ENCODE measurements around the gene TSFM. TPM values are rescaled to one million over a fixed set of nuclear protein-coding genes. Genes with fewer than 3 reads are reported as not detected.

Gene TSFM
- total RNA-seq, 1 experiment from 2014 or later, result 48.7 TPM

- TF ChIP-seq, protein P1, sequence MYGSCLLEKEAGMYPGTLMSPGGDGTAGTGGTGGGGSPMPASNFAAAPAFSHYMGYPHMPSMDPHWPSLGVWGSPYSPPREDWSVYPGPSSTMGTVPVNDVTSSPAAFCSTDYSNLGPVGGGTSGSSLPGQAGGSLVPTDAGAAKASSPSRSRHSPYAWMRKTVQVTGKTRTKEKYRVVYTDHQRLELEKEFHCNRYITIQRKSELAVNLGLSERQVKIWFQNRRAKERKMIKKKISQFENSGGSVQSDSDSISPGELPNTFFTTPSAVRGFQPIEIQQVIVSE (CRISPR knock-in tag; IDR thresholded peaks at IDR 0.05; ENCODE audit: borderline replicate concordance), result no peak
- TF ChIP-seq, protein P2, sequence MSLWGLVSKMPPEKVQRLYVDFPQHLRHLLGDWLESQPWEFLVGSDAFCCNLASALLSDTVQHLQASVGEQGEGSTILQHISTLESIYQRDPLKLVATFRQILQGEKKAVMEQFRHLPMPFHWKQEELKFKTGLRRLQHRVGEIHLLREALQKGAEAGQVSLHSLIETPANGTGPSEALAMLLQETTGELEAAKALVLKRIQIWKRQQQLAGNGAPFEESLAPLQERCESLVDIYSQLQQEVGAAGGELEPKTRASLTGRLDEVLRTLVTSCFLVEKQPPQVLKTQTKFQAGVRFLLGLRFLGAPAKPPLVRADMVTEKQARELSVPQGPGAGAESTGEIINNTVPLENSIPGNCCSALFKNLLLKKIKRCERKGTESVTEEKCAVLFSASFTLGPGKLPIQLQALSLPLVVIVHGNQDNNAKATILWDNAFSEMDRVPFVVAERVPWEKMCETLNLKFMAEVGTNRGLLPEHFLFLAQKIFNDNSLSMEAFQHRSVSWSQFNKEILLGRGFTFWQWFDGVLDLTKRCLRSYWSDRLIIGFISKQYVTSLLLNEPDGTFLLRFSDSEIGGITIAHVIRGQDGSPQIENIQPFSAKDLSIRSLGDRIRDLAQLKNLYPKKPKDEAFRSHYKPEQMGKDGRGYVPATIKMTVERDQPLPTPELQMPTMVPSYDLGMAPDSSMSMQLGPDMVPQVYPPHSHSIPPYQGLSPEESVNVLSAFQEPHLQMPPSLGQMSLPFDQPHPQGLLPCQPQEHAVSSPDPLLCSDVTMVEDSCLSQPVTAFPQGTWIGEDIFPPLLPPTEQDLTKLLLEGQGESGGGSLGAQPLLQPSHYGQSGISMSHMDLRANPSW (CRISPR knock-in tag; conservative IDR thresholded peaks at IDR 0.05; ENCODE audit: low read depth), result no peak
- TF ChIP-seq RORB (CRISPR knock-in tag; IDR thresholded peaks at IDR 0.05) (no peak), KAT7 (CRISPR knock-in tag; IDR thresholded peaks at IDR 0.05; ENCODE audit: borderline replicate concordance) (no peak), MYBL2 (CRISPR knock-in tag; IDR thresholded peaks at IDR 0.05) (no peak)
- TF ChIP-seq, protein P3, sequence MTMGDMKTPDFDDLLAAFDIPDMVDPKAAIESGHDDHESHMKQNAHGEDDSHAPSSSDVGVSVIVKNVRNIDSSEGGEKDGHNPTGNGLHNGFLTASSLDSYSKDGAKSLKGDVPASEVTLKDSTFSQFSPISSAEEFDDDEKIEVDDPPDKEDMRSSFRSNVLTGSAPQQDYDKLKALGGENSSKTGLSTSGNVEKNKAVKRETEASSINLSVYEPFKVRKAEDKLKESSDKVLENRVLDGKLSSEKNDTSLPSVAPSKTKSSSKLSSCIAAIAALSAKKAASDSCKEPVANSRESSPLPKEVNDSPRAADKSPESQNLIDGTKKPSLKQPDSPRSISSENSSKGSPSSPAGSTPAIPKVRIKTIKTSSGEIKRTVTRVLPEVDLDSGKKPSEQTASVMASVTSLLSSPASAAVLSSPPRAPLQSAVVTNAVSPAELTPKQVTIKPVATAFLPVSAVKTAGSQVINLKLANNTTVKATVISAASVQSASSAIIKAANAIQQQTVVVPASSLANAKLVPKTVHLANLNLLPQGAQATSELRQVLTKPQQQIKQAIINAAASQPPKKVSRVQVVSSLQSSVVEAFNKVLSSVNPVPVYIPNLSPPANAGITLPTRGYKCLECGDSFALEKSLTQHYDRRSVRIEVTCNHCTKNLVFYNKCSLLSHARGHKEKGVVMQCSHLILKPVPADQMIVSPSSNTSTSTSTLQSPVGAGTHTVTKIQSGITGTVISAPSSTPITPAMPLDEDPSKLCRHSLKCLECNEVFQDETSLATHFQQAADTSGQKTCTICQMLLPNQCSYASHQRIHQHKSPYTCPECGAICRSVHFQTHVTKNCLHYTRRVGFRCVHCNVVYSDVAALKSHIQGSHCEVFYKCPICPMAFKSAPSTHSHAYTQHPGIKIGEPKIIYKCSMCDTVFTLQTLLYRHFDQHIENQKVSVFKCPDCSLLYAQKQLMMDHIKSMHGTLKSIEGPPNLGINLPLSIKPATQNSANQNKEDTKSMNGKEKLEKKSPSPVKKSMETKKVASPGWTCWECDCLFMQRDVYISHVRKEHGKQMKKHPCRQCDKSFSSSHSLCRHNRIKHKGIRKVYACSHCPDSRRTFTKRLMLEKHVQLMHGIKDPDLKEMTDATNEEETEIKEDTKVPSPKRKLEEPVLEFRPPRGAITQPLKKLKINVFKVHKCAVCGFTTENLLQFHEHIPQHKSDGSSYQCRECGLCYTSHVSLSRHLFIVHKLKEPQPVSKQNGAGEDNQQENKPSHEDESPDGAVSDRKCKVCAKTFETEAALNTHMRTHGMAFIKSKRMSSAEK (CRISPR knock-in tag; IDR thresholded peaks at IDR 0.05; ENCODE audit: borderline replicate concordance), result no peak
Measured at GRCh38 chr12:57829025-57829777, 46.6 kb downstream of the TSFM start (continued).

DNA sequence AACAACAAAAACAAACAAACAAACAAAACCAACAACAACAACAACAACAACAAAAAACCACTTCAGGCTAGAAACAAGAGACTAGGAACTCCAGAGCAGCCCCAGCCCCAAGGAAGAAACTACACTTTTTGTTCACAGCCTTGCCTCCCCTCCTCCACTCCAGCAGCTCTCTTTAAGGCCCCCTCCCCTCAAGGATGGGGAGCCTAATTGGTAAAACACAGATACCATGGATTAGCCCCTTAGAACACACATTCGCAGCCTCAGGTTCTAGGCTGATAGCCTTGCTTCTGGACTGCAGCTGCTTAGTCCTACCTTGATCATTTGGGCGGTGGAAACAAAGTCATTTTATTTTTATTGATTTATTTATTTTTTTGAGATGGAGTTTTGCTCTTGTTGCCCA lies 47.8 kb downstream of the TSFM start:
- TF ChIP-seq, protein P4, sequence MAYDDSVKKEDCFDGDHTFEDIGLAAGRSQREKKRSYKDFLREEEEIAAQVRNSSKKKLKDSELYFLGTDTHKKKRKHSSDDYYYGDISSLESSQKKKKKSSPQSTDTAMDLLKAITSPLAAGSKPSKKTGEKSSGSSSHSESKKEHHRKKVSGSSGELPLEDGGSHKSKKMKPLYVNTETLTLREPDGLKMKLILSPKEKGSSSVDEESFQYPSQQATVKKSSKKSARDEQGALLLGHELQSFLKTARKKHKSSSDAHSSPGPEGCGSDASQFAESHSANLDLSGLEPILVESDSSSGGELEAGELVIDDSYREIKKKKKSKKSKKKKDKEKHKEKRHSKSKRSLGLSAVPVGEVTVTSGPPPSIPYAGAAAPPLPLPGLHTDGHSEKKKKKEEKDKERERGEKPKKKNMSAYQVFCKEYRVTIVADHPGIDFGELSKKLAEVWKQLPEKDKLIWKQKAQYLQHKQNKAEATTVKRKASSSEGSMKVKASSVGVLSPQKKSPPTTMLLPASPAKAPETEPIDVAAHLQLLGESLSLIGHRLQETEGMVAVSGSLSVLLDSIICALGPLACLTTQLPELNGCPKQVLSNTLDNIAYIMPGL (CRISPR knock-in tag; IDR thresholded peaks at IDR 0.05), result no peak
- TF ChIP-seq ZNF121 (CRISPR knock-in tag; IDR thresholded peaks at IDR 0.05) (no peak), ESRRA (CRISPR knock-in tag; IDR thresholded peaks at IDR 0.05; ENCODE audit: borderline replicate concordance) (no peak), FOXK1 (CRISPR knock-in tag; IDR thresholded peaks at IDR 0.05) (no peak)
- TF ChIP-seq, protein P5, sequence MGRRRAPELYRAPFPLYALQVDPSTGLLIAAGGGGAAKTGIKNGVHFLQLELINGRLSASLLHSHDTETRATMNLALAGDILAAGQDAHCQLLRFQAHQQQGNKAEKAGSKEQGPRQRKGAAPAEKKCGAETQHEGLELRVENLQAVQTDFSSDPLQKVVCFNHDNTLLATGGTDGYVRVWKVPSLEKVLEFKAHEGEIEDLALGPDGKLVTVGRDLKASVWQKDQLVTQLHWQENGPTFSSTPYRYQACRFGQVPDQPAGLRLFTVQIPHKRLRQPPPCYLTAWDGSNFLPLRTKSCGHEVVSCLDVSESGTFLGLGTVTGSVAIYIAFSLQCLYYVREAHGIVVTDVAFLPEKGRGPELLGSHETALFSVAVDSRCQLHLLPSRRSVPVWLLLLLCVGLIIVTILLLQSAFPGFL (CRISPR knock-in tag; IDR thresholded peaks at IDR 0.05; ENCODE audit: borderline replicate concordance), result no peak
- peaks cover 40% of the 10 kb centered on the region for H3K4me1 Mint-ChIP-seq
- no peak for DNase-seq (ENCODE audit: low spot score)
- ChIA-PET POLR2A (no interaction called here), CTCF (interaction anchor here (0.7 to 2.1 kb wide), 3 partner anchors 9 to 66 kb away, joined by 3 to 6 read pairs (median 4); no protein-coding TSS in a partner anchor)
- ATAC-seq, result no peak
- H3K27me3 Mint-ChIP-seq (ENCODE audit: low read depth), result no peaks in the 10 kb centered on the region
- H3K4me3 Mint-ChIP-seq, result no peak overlapping the region
- H3K27ac Mint-ChIP-seq, result peak overlapping the region; percentile 86; the same call in 1 of the 2 replicates
- no peaks in the 10 kb centered on the region for H3K9me3 Mint-ChIP-seq
- H3K36me3 Mint-ChIP-seq, result peaks cover 30% of the 10 kb centered on the region
